Mucosa of descending colon (tissue), 3 donors: Measurements from ENCODE around the gene TNFRSF9. TPM values are rescaled to one million over a fixed set of nuclear protein-coding genes. Genes with fewer than 3 reads are reported as not detected.

ENCODE experiments used
- total RNA-seq, 3 donors: library from RNA; stranded (reverse); fragmentation: NEBNext Ultra II Directional in 2 of 3; extraction: Animal tissue kit (Norgen Biotek cat#: 25700) in 2 of 3; gene quantifications; one replicate each; pipeline versions ENCODE4 v1.2.1 to v1.2.4, GENCODE V29; 2021 to 2023
- donor health status: DM: no; HTN: no; CAD: no; lungs with moderate emphysema.
- donor health status: DM: no; HTN: no; CAD: no.
- donor health status: DM: no; HTN: yes; CAD: no.

The TNFRSF9 gene
- total RNA-seq, 3 donors from 2014 or later: 0.19 to 0.51 (median 0.35) TPM

Other genes with a start within 250 kb of the TNFRSF9 start
- 100 to 1,000 TPM in 1 of 3 donors, 10 to 100 TPM in 2; 91.6 to 105 (median 94.3) TPM for gene VAMP3, start 169.5 kb downstream of the TNFRSF9 start, total RNA-seq
- gene PER3, start 156.5 kb downstream of the TNFRSF9 start, total RNA-seq: 10 to 100 TPM in 2 of 3 donors, 1 to 10 TPM in 1; 6.9 to 42.1 (median 14.7) TPM
- gene UTS2, start 87.8 kb downstream of the TNFRSF9 start, total RNA-seq: under 1 TPM in 1 of 3 donors, not detected in 2; 0.17 TPM
- gene PARK7, start 20.9 kb upstream of the TNFRSF9 start, total RNA-seq: 100 to 1,000 TPM; 135 to 200 (median 186) TPM
- gene ERRFI1, start 85.5 kb upstream of the TNFRSF9 start, total RNA-seq: 10 to 100 TPM; 48.5 to 84.0 (median 50.2) TPM